ENCODE measurements around the gene APBB1. TPM values are rescaled to one million over a fixed set of nuclear protein-coding genes. Genes with fewer than 3 reads are reported as not detected.
A peak's percentile ranks its signal among the peaks of the same experiment; 100 is the strongest.

The APBB1 gene
- total and polyA plus RNA-seq, 4 donors: 117 to 282 (median 213) TPM

DNA sequence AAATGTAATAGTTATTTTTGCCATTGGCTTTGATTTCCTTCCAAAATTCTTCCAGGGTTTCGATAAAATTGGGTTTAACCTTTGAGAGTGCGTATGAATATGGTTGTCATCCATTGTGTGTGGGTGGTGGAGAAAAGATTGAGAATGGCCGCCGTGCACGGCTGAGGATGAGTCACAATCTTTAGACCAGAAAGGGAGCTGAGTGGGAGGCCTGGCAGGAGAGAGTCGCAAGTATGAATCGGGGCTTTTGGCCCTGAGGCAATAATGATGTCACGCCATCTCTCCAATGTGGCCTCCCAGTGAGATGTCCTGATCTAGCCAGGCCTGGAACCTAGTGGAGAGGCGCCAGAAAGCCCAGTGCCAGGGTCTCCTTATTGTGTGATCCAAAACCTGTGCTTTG lies 61.7 kb downstream of the APBB1 start:
- no peak overlapping the region for H3K27ac ChIP-seq (ENCODE audit: low read depth, low read length)
- H3K4me1 ChIP-seq (ENCODE audit: control insufficient read depth, insufficient read depth, low read length): no peaks in the 10 kb centered on the region
- no peak for DNase-seq (ENCODE audit: low read depth in 4 of 6, low spot score in 6 of 6)
- H3K27me3 ChIP-seq (ENCODE audit: control insufficient read depth, insufficient read depth, low read length): no peaks in the 10 kb centered on the region
- H3K4me3 ChIP-seq (ENCODE audit: low read depth, low read length): no peak overlapping the region
- H3K36me3 ChIP-seq (ENCODE audit: control insufficient read depth, insufficient read depth, low read length): no peaks in the 10 kb centered on the region
- WGBS (ENCODE audit: insufficient coverage): 68% methylated on average over 8 of the region's 9 CpGs
- H3K9me3 ChIP-seq (ENCODE audit: control insufficient read depth, insufficient read depth, low read length): no peaks in the 10 kb centered on the region

DNA sequence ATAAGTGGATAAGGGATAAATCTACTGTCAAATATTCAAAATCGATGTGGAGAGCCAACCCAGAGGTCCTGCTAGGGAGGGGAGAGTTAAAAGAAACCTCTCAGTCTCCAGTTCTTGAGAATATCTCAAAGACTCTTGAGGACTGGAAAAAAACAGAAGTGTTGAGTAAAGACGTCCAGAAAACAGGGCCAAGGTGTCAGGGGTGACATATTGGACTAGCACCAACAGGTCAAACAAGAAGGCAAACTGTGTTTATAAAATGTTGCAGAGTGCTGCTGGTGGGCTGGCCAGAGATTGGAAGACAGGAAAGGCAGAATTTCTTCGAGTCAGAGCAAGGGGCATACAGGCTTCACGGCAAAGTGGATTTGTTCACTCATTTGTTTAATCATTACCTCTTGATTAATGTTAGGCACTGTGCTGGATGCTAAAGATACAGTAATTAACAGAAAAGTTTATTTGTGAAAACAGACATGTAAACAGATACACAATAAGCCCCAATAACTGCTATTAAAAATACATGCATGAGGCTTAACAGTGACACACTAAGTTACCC lies 62.3 kb downstream of the APBB1 start:
- H3K27ac ChIP-seq (ENCODE audit: low read depth, low read length): no peak overlapping the region
- H3K27me3 ChIP-seq (ENCODE audit: control insufficient read depth, insufficient read depth, low read length): no peaks in the 10 kb centered on the region
- H3K36me3 ChIP-seq (ENCODE audit: control insufficient read depth, insufficient read depth, low read length): no peaks in the 10 kb centered on the region
- no peaks in the 10 kb centered on the region for H3K4me1 ChIP-seq (ENCODE audit: control insufficient read depth, insufficient read depth, low read length)
- no peak for DNase-seq (ENCODE audit: low read depth in 4 of 6, low spot score in 6 of 6)
- 40% methylated on average over 1 of the region's 4 CpGs for WGBS (ENCODE audit: insufficient coverage)
- H3K9me3 ChIP-seq (ENCODE audit: control insufficient read depth, insufficient read depth, low read length): no peaks in the 10 kb centered on the region
- no peak overlapping the region for H3K4me3 ChIP-seq (ENCODE audit: low read depth, low read length)

DNA sequence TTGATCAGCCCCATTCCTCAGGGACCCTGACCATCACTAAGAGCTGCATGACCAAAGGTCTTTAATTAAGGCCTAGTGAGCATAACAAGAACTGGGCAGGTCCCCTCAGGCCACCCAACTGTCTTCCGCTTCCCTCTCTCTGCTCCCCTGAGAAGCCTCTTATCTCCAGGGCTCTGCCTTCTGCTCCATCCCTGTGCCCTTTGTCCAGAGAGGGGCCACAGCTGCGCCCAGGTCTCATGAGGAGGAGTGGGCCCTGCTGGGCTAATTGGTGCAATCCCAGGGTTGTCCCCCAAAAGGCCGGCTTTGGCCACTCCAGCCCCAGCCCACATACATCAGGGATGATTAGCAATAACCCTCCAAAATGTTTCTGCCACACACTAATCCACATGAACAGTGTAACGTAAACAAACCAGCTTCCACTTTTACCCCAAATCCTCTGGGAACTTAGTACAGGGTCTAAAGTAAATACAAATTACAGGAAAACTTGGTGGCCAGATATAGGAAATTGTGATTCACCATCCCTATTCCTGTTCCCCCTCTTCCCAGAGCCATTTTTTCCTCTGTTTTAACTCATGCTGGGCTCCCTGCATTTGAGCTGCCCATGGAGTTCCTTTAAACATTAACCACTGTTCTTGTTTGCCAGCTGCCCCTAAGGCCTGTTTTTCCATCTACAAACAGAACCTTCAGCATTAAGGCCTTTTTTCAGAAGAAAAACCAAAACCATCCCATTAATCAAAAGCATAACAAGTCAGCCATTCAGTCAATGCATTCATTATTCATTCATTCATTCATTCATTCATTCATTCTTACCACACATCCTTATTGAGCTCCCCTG lies 64.0 kb downstream of the APBB1 start:
- 83% methylated on average over 3 of the region's 4 CpGs for WGBS (ENCODE audit: insufficient coverage)
- Histone ChIP-seq H3K27ac (ENCODE audit: low read depth, low read length) (no peak overlapping the region), H3K4me3 (ENCODE audit: low read depth, low read length) (no peak overlapping the region), H3K27me3 (ENCODE audit: control insufficient read depth, insufficient read depth, low read length) (no peaks in the 10 kb centered on the region), H3K4me1 (ENCODE audit: control insufficient read depth, insufficient read depth, low read length) (peaks cover 2% of the 10 kb centered on the region), H3K36me3 (ENCODE audit: control insufficient read depth, insufficient read depth, low read length) (no peaks in the 10 kb centered on the region), H3K9me3 (ENCODE audit: control insufficient read depth, insufficient read depth, low read length) (no peaks in the 10 kb centered on the region)
- DNase-seq (ENCODE audit: low read depth in 4 of 6, low spot score in 6 of 6): no peak

DNA sequence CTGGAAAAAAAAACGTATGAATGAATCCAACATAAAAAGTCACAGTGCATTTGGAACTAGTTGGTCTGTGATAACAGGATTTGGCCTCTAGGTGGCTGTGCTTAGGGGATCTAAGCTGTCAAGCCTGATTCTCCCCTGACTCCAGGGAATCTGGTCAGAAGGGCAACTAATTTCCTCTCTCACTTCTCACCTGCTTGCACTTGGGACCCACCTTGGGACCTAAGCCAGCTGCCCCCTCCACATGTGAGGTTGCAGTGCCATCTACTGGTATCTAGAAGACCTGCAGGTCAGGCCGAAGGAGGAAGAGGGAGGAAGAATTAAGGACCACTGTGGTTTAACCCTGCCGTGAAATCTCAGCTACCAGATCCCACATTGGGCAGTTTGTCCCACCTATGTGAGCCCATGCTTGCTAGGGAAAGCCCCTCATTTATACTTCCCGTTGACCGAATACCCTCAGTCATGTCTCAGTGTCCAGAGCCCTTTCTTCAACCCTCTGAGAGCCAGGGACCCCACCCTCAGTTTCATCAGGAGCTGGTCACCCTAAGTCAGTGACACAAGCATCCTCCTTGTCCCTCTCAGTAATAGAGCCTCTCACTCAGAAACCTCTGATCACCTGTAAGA lies 65.4 kb downstream of the APBB1 start:
- 4% methylated on average over 4 of the region's 5 CpGs for WGBS (ENCODE audit: insufficient coverage)
- H3K27ac ChIP-seq (ENCODE audit: low read depth, low read length): no peak overlapping the region
- H3K27me3 ChIP-seq (ENCODE audit: control insufficient read depth, insufficient read depth, low read length): no peaks in the 10 kb centered on the region
- H3K9me3 ChIP-seq (ENCODE audit: control insufficient read depth, insufficient read depth, low read length): no peaks in the 10 kb centered on the region
- peak in 3 of 6 donors; percentile 33 to 83 (median 68) for DNase-seq (ENCODE audit: low read depth in 4 of 6, low spot score in 6 of 6)
- no peaks in the 10 kb centered on the region for H3K36me3 ChIP-seq (ENCODE audit: control insufficient read depth, insufficient read depth, low read length)
- H3K4me1 ChIP-seq (ENCODE audit: control insufficient read depth, insufficient read depth, low read length): peaks cover 2% of the 10 kb centered on the region
- H3K4me3 ChIP-seq (ENCODE audit: low read depth, low read length): no peak overlapping the region

DNA sequence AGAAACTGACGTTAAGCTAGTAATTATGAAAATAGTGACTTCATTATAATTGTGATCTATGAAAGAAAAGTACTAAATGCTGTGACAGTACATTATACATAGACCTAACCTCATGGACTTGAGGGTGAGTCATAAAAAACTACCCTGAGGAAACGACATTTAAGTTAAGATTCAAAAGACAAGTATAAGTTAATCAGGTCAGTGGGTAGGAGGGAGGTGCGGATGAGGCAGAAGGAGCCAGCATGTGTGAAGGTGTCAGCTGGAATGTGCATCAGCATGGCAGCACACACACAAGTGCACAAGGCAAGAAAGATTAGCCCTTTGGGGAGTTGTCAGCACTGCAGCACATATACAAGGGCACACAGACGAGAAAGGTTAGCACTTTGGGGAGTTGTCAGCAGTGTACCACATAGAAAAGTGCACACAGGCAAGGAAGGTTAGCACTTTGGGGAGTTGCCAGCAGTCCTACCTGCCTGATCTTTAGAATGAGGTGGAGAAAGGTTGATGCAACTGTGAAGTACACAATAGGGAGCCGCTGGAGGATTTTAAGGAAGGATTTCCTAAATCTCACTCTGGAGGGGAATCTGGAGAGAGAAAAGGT lies 67.0 kb downstream of the APBB1 start:
- Histone ChIP-seq H3K4me1 (ENCODE audit: control insufficient read depth, insufficient read depth, low read length) (peaks cover 2% of the 10 kb centered on the region), H3K36me3 (ENCODE audit: control insufficient read depth, insufficient read depth, low read length) (no peaks in the 10 kb centered on the region), H3K27me3 (ENCODE audit: control insufficient read depth, insufficient read depth, low read length) (no peaks in the 10 kb centered on the region), H3K4me3 (ENCODE audit: low read depth, low read length) (no peak overlapping the region), H3K27ac (ENCODE audit: low read depth, low read length) (no peak overlapping the region), H3K9me3 (ENCODE audit: control insufficient read depth, insufficient read depth, low read length) (no peaks in the 10 kb centered on the region)
- WGBS (ENCODE audit: insufficient coverage): 74% methylated on average over 4 of the region's 5 CpGs
- no peak for DNase-seq (ENCODE audit: low read depth in 4 of 6, low spot score in 6 of 6)

DNA sequence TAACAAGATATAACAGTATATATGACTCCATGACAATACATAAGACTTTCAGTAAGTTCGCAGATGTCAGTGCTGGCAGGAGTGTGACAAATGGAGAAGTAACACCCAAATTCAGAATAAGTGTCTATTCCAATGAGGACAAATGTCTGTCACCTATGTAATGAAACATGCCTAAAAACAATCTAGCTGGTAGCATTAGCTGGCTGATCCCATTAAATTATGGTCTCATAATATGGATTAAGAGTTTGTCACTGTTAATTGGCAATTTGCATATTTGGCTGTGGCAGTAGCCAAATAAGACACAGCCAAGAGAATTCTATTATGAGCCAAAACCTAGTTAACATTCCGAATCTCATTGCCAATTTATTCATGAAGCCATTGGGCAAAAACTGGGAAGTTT lies 68.4 kb downstream of the APBB1 start:
- Histone ChIP-seq H3K4me1 (ENCODE audit: control insufficient read depth, insufficient read depth, low read length) (peaks cover 2% of the 10 kb centered on the region), H3K27ac (ENCODE audit: low read depth, low read length) (no peak overlapping the region), H3K36me3 (ENCODE audit: control insufficient read depth, insufficient read depth, low read length) (no peaks in the 10 kb centered on the region), H3K4me3 (ENCODE audit: low read depth, low read length) (no peak overlapping the region), H3K9me3 (ENCODE audit: control insufficient read depth, insufficient read depth, low read length) (no peaks in the 10 kb centered on the region), H3K27me3 (ENCODE audit: control insufficient read depth, insufficient read depth, low read length) (no peaks in the 10 kb centered on the region)
- peak in 2 of 6 donors; percentile 15 to 94 for DNase-seq (ENCODE audit: low read depth in 4 of 6, low spot score in 6 of 6)
- no CpG with 5 or more reads among the region's 2 CpGs for WGBS (ENCODE audit: insufficient coverage)

DNA sequence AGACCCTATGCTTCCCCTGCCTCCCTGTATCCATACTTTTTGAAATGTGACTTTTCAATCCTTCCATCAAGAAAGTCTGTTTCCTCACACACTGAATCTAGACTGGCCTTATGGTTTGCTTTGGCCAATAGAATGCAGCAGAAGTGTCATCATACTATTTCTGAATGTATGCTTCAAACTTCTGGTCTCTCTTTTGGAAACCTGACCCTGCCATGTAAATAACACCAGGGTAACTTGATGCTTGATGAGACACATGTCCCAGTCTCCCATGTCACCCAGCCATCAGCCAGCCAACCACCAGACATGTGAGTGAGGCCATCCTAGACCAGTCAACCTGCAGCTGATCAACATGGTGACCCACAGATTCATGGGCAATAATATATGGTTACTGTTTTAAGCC lies 68.9 kb downstream of the APBB1 start:
- Histone ChIP-seq H3K4me1 (ENCODE audit: control insufficient read depth, insufficient read depth, low read length) (peaks cover 2% of the 10 kb centered on the region), H3K36me3 (ENCODE audit: control insufficient read depth, insufficient read depth, low read length) (no peaks in the 10 kb centered on the region), H3K27ac (ENCODE audit: low read depth, low read length) (no peak overlapping the region), H3K4me3 (ENCODE audit: low read depth, low read length) (no peak overlapping the region), H3K27me3 (ENCODE audit: control insufficient read depth, insufficient read depth, low read length) (no peaks in the 10 kb centered on the region), H3K9me3 (ENCODE audit: control insufficient read depth, insufficient read depth, low read length) (no peaks in the 10 kb centered on the region)
- DNase-seq (ENCODE audit: low read depth in 4 of 6, low spot score in 6 of 6): peak in 1 of 6 donors; percentile 76

DNA sequence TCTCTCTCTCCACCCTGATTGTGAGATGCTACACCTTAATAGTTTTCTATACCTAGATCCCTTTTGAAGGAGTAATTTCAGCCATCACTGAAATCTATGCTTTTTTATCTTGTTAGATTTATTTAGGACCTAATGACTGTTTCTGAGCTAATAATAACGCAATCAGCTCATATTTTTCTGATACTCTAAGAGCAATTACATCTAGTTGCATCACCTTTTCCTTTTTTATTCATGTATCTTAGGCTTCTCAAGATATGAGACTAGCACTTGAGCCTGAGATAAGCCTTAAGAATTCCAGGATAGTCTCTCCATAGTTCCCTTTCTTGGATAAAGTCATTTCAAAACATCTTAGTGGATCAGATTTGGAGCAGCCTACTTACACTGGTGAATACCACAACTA lies 73.5 kb downstream of the APBB1 start:
- H3K36me3 ChIP-seq (ENCODE audit: control insufficient read depth, insufficient read depth, low read length): no peaks in the 10 kb centered on the region
- DNase-seq (ENCODE audit: low read depth in 4 of 6, low spot score in 6 of 6): no peak
- WGBS (ENCODE audit: insufficient coverage): no CpG with 5 or more reads among the region's 1 CpG

More for the DNA sequence above, 73.5 kb downstream of the APBB1 start:
- Histone ChIP-seq H3K9me3 (ENCODE audit: control insufficient read depth, insufficient read depth, low read length) (no peaks in the 10 kb centered on the region), H3K27me3 (ENCODE audit: control insufficient read depth, insufficient read depth, low read length) (no peaks in the 10 kb centered on the region), H3K4me1 (ENCODE audit: control insufficient read depth, insufficient read depth, low read length) (no peaks in the 10 kb centered on the region), H3K4me3 (ENCODE audit: low read depth, low read length) (no peak overlapping the region), H3K27ac (ENCODE audit: low read depth, low read length) (no peak overlapping the region)
